HepG2 (cell line): ENCODE data around the gene ACOX3. TPM values are rescaled to one million over a fixed set of nuclear protein-coding genes. Genes with fewer than 3 reads are reported as not detected.

Source experiments
- ATAC-seq: fragments of 200-7000 bp; cut with Tn5 transposase; 3 replicates; pipeline ENCODE4 v1.9.1; 2020; ENCODE audit warnings: mild to moderate bottlenecking, moderate library complexity
- BruUV-seq: library from RNA; stranded (reverse); fragments of 400-500 nt; replicated peaks from 2 replicates; lab custom pipeline; 2021; lab: Mats Ljungman, UMichigan
- CTCF ChIA-PET: fragments of 300-600 bp; formaldehyde crosslinking; extraction: SDS; loops from one replicate; lab custom pipeline; 2021; ENCODE audit warnings: low total read pairs, inconsistent platforms, low intra/inter-chr PET ratio; lab: Yijun Ruan, JAX
- POLR2A ChIA-PET: fragments of 350-600 bp; sonication (Branson Sonifier 250); formaldehyde crosslinking; loops from one replicate; lab custom pipeline; 2020; ENCODE audit warnings: antibody characterized with exemption, inconsistent platforms; lab: Yijun Ruan, JAX
- DNase-seq: peaks from one replicate; pipeline ENCODE4 v3.0.0-alpha.2; 2015; ENCODE audit warnings: low spot score
- FAIRE-seq: peaks from 3 replicates; lab custom pipeline; 2011; peaks lifted over from hg19 to GRCh38; lab: Jason Lieb, UNC
- H2AFZ ChIP-seq: one replicate; pipeline ENCODE4 v1.6.1; 2011; ENCODE audit warnings: low read length, inconsistent platforms
- H3K27ac ChIP-seq: fragments of 300-600 bp; 3 replicates; pipeline ENCODE4 v1.8.0; 2011; ENCODE audit warnings: mixed run types, mild to moderate bottlenecking, mixed read lengths, low read length, inconsistent platforms; ENCODE audit not compliant: insufficient read depth; ENCODE audit errors: extremely low read length
- H3K27me3 ChIP-seq, 2 experiments: fragments of 200-600 bp in 1 of 2; 2 replicates in 1 of 2; 3 replicates in 1 of 2; pipeline versions ENCODE4 v1.6.0 to v1.8.0; 2011; ENCODE audit warnings: low read length in 2 of 2, mild to moderate bottlenecking in 2 of 2, moderate library complexity in 2 of 2, inconsistent platforms in 1 of 2; ENCODE audit not compliant: insufficient read depth in 2 of 2, control insufficient read depth in 1 of 2
- H3K36me3 ChIP-seq, 2 experiments: fragments of 200-600 bp in 1 of 2; replicated peaks in 1 of 2; 2 replicates in 1 of 2; 3 replicates in 1 of 2; pipeline versions ENCODE4 v1.5.1 to v1.8.0; 2011; ENCODE audit warnings: low read length in 2 of 2, inconsistent platforms in 1 of 2; ENCODE audit not compliant: insufficient read depth in 2 of 2, control insufficient read depth in 1 of 2
- H3K4me1 ChIP-seq: 2 replicates; pipeline ENCODE4 v1.5.1; 2012; ENCODE audit warnings: low read length, inconsistent platforms; ENCODE audit not compliant: insufficient read depth
- H3K4me2 ChIP-seq: 2 replicates; pipeline ENCODE4 v1.6.0; 2011; ENCODE audit warnings: low read depth, low read length, inconsistent platforms
- H3K4me3 ChIP-seq, 3 experiments: fragments of 200-600 bp in 1 of 3; sonication (generic), shearing (Covaris generic) in 1 of 3; replicated peaks in 1 of 3; 2 replicates each; pipeline ENCODE4 v1.5.1; 2011 to 2016; ENCODE audit warnings: low read length in 3 of 3, inconsistent platforms in 2 of 3, low read depth in 2 of 3, mild to moderate bottlenecking in 2 of 3, control low read depth in 1 of 3, mixed read lengths in 1 of 3; ENCODE audit not compliant: insufficient read depth in 1 of 3
- H3K79me2 ChIP-seq: one replicate; pipeline ENCODE4 v1.6.1; 2011; ENCODE audit warnings: low read length, inconsistent platforms; ENCODE audit not compliant: insufficient read depth
- H3K9ac ChIP-seq: 2 replicates; pipeline ENCODE4 v1.6.0; 2011; ENCODE audit warnings: mild to moderate bottlenecking, low read depth, low read length, inconsistent platforms; ENCODE audit not compliant: insufficient read depth
- H3K9me3 ChIP-seq: 2 replicates; pipeline ENCODE4 v1.5.1; 2012; ENCODE audit warnings: mild to moderate bottlenecking, low read length
- H4K20me1 ChIP-seq: 2 replicates; pipeline ENCODE4 v1.6.0; 2011; ENCODE audit warnings: inconsistent platforms, mild to moderate bottlenecking, low read length, moderate library complexity; ENCODE audit not compliant: insufficient read depth
- RBM22 ChIP-seq: fragments of 200-400 bp; formaldehyde crosslinking; optimal IDR thresholded peaks from 2 replicates; pipeline ENCODE3; 2017; ENCODE audit warnings: mild to moderate bottlenecking, low read length, moderate library complexity
- SMYD3 ChIP-seq: sonication (generic); formaldehyde crosslinking; IDR thresholded peaks from 2 replicates; pipeline ENCODE4 v1.8.1; 2023; ENCODE audit warnings: mild to moderate bottlenecking, missing genetic modification reagents
- ZNF720 ChIP-seq: sonication (generic); formaldehyde crosslinking; IDR thresholded peaks from 2 replicates; pipeline ENCODE4 v1.4.0; 2020; ENCODE audit warnings: missing genetic modification reagents
- WGBS: methylation state at CpG from one replicate; pipeline ENCODE4 v1.1.6; 2017; ENCODE audit warnings: low lambda C conversion rate; 5-methylcytosine and 5-hydroxymethylcytosine counted together
- in situ Hi-C: cut with HindIII; loops from 2 replicates; pipeline ENCODE4 v1.10.0; 2017; ENCODE audit warnings: low pct_unique_long_range_greater_than_20kb; ENCODE audit not compliant: extremely low pct_ligation_motif_present
- intact Hi-C: fragments of 100-400 bp; cut with micrococcal nuclease; formaldehyde crosslinking; loops from one replicate; pipeline ENCODE4 v1.10.0; 2022; ENCODE audit not compliant: unreplicated experiment
- polyA plus RNA-seq, 8 experiments: library from polyadenylated mRNA; depleted of rRNA in 3 of 8; stranded (reverse) in 7 of 8; unstranded in 1 of 8; fragments of >200 nt; fragmentation: Illumina TruSeq in 4 of 8; extraction: Trizol in 4 of 8; gene quantifications; 2 replicates each; pipeline versions ENCODE4 v1.2.1 to v1.2.3, GENCODE V29; 2011 to 2016; ENCODE audit warnings: low read depth in 4 of 8, missing spikeins in 1 of 8, mixed read lengths in 1 of 8; ENCODE audit not compliant: insufficient read depth in 1 of 8
- total RNA-seq, 5 experiments: library from RNA; depleted of rRNA; stranded (reverse); fragments of >200 nt; fragmentation: Illumina TruSeq; extraction: Trizol; gene quantifications; 2 replicates each; pipeline ENCODE4 v1.2.3, GENCODE V29; 2016; ENCODE audit warnings: low read depth in 1 of 5

The ACOX3 gene
- total and polyA plus RNA-seq, 2 of the 13 experiments (the other 11 are each of a cell fraction or from before 2014, with no cell fraction given), result 4.2 to 17.8 TPM

DNA sequence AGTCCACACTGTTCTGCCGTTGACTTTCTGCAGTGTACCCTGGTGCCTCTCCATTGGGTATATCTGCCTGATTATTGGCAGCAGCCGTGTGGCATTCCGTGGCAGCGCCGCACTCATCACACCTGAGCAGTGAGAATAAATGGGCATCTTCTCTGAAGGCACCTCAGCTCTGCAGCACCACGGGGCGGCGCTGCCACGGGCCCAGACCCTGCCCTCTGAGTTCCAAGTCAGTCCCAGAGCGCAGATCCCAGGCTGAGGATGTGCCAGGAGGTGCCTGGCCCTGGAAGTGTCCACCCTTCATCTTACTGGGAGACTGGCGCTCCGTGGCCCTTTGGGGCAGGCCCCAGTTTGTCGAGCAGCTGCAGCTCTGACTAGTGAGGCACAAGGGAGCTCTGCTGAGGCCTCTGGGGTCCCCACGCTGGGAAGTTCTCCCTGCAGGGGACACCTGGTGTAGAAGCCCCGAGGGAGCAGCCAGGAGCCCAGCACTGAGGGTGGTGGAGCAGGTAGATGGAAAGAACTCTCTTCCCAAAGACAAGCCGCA lies 36.6 kb upstream of the ACOX3 start:
- H3K4me3 ChIP-seq, result no peak overlapping the region
- H4K20me1 ChIP-seq, result no peaks in the 10 kb centered on the region
- TF ChIP-seq RBM22, result peak; percentile 17
- no peak for TF ChIP-seq ZNF720 (CRISPR knock-in tag)
- no peaks in the 10 kb centered on the region for H3K27me3 ChIP-seq
- no peaks in the 10 kb centered on the region for H3K79me2 ChIP-seq
- no peak overlapping the region for H2AFZ ChIP-seq
- DNase-seq, result no peak
- intact Hi-C loops, result no loop called here
- H3K9me3 ChIP-seq, result no peaks in the 10 kb centered on the region
- WGBS, result 97% methylated on average over 4 of the region's 16 CpGs
- CTCF ChIA-PET, result no interaction called here
- POLR2A ChIA-PET, result no interaction called here
- FAIRE-seq, result no peak
- no TSS peak for BruUV-seq
- ATAC-seq, result no peak
- H3K27ac ChIP-seq, result no peak overlapping the region
- H3K4me1 ChIP-seq, result no peaks in the 10 kb centered on the region
- in situ Hi-C loops, result loop anchor here (10.0 kb wide), 1 partner anchor 68 kb away; no protein-coding TSS in a partner anchor
- no peak overlapping the region for H3K9ac ChIP-seq
- no peak overlapping the region for H3K4me2 ChIP-seq
- H3K36me3 ChIP-seq, result peaks cover 0 to 5% of the 10 kb centered on the region in 2 experiments; a peak in 2 of 5 replicates

DNA sequence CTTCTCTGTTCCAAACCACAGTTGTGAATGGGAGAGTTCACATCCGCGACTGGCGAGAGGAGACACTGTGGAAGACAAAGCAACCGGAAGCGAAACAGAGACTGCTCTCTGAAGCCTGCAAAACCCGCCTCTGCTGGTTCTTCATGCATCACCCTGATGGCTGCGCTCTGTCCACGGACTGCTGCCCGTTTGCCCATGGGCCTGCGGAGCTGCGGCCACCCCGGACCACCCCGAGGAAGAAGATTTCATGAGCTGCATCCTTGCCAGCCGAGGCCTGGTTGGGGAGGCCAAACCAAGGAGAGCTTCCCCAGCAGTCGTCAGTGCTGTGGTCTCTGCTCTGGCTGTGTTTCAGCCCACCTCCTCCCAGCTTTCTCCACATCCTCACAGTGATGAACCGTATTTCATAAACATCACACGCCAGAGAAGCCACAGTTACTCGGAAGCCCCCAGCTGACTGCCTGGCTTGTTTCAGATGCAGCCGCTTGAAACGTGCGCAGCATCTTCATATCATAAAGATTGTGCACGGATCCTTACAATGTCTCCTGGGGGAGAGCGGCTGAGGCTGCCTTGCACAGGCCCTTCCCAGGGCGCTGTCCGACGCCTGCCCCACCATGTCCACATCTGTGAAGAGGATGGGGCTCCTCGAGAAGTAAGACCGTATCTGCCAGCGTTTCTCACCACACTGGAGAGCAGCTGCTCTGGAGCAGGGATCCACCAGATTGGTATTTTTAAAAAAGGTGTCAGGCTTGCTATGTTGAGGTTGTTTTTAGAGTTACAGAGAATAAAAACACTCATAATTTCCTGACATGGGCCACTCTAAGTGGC lies 35.4 kb upstream of the ACOX3 start:
- Histone ChIP-seq H3K4me1 (no peaks in the 10 kb centered on the region), H3K9ac (no peak overlapping the region), H3K27ac (no peak overlapping the region), H2AFZ (no peak overlapping the region), H3K9me3 (no peaks in the 10 kb centered on the region)
- CTCF ChIA-PET, result no interaction called here
- POLR2A ChIA-PET, result no interaction called here
- ATAC-seq (no peak), DNase-seq (no peak)
- intact Hi-C loops, result no loop called here
- in situ Hi-C loops, result loop anchor here (10.0 kb wide), 1 partner anchor 69 kb away; no protein-coding TSS in a partner anchor
- no TSS peak for BruUV-seq
- 95% methylated on average over 29 of the region's 29 CpGs for WGBS
- TF ChIP-seq SMYD3, result no peak
- TF ChIP-seq, all 625 proteins: peak for 0
- Histone ChIP-seq H3K27me3 (no peaks in the 10 kb centered on the region), H4K20me1 (no peaks in the 10 kb centered on the region), H3K4me3 (no peak overlapping the region), H3K4me2 (no peak overlapping the region), H3K79me2 (no peaks in the 10 kb centered on the region), H3K36me3 (peaks cover 0 to 5% of the 10 kb centered on the region in 2 experiments; a peak in 2 of 5 replicates)
- FAIRE-seq, result no peak
